Measurements from ENCODE around the gene MRPL17. TPM values are rescaled to one million over a fixed set of nuclear protein-coding genes. Genes with fewer than 3 reads are reported as not detected.
A peak's percentile ranks its signal among the peaks of the same experiment; 100 is the strongest.
"Not testable (repeated sequence)": the region's sequence is repeated elsewhere in the genome, so short reads cannot be mapped to it uniquely, and the experiment has no call there.

MRPL17 gene
- total RNA-seq, 4 donors from 2014 or later, result 30.6 to 452 (median 55.0) TPM

- H3K4me3 ChIP-seq, result no peak overlapping the region
- intact Hi-C loops (cut with DNase I; ENCODE audit: low total_unique reads), result no loop called here
- DNase-seq, result peak; percentile 27 to 35
- no peak overlapping the region for H3K27ac ChIP-seq
- no peaks in the 10 kb centered on the region for H3K9me3 ChIP-seq
- TF ChIP-seq CTCF (IDR thresholded peaks at IDR 0.05) (peak in 3 of 4 experiments; percentile 42 to 47 (median 43)), POLR2A (IDR thresholded peaks at IDR 0.05) (no peak)
- H3K36me3 ChIP-seq, result no peaks in the 10 kb centered on the region
- no peaks in the 10 kb centered on the region for H3K4me1 ChIP-seq
- no peaks in the 10 kb centered on the region for H3K27me3 ChIP-seq
These were observed 20.3 kb upstream of the MRPL17 start for GRCh38 chr11:6703247-6704063.

GRCh38 chr11:6701955-6702354, 18.8 kb upstream of the MRPL17 start:
- H3K4me1 ChIP-seq; H3K9me3 ChIP-seq; H3K27me3 ChIP-seq; H3K4me3 ChIP-seq; H3K36me3 ChIP-seq; DNase-seq; intact Hi-C loops (cut with DNase I; ENCODE audit: low total_unique reads): not testable (repeated sequence)
- peak overlapping the region in 1 of 2 donors; percentile 33 for H3K27ac ChIP-seq

GRCh38 chr11:6695377-6695776, 12.2 kb upstream of the MRPL17 start:
- peak in 1 of 2 donors; percentile 17 for DNase-seq
- Histone ChIP-seq H3K36me3 (no peaks in the 10 kb centered on the region), H3K4me3 (no peak overlapping the region), H3K9me3 (no peaks in the 10 kb centered on the region), H3K4me1 (no peaks in the 10 kb centered on the region), H3K27ac (peak overlapping the region; percentile 43 to 80), H3K27me3 (no peaks in the 10 kb centered on the region)
- TF ChIP-seq CTCF (IDR thresholded peaks at IDR 0.05) (no peak), POLR2A (IDR thresholded peaks at IDR 0.05) (no peak)
- intact Hi-C loops (cut with DNase I; ENCODE audit: low total_unique reads), result no loop called here

- Histone ChIP-seq H3K27ac (peak overlapping the region; percentile 43 to 80), H3K27me3 (no peaks in the 10 kb centered on the region), H3K4me3 (no peak overlapping the region), H3K4me1 (no peaks in the 10 kb centered on the region), H3K36me3 (no peaks in the 10 kb centered on the region), H3K9me3 (no peaks in the 10 kb centered on the region)
- intact Hi-C loops (cut with DNase I; ENCODE audit: low total_unique reads), result no loop called here
- TF ChIP-seq CTCF (IDR thresholded peaks at IDR 0.05) (no peak), POLR2A (IDR thresholded peaks at IDR 0.05) (no peak)
- no peak for DNase-seq
These were observed 11.0 kb upstream of the MRPL17 start for GRCh38 chr11:6694229-6694535.

GRCh38 chr11:6693342-6694228, 10.4 kb upstream of the MRPL17 start:
- TF ChIP-seq POLR2A (IDR thresholded peaks at IDR 0.05) (no peak), CTCF (IDR thresholded peaks at IDR 0.05) (no peak)
- Histone ChIP-seq H3K4me3 (no peak overlapping the region), H3K9me3 (no peaks in the 10 kb centered on the region), H3K4me1 (no peaks in the 10 kb centered on the region), H3K27me3 (no peaks in the 10 kb centered on the region), H3K36me3 (no peaks in the 10 kb centered on the region), H3K27ac (peak overlapping the region in 1 of 2 donors; percentile 80)
- peak; percentile 22 to 24 for DNase-seq
- intact Hi-C loops (cut with DNase I; ENCODE audit: low total_unique reads), result no loop called here
